AG04450 (cell line): Measurements from ENCODE around the gene RASGRF2. TPM values are rescaled to one million over a fixed set of nuclear protein-coding genes. Genes with fewer than 3 reads are reported as not detected.
"Not testable (repeated sequence)": the region's sequence is repeated elsewhere in the genome, so short reads cannot be mapped to it uniquely, and the experiment has no call there.

Experiments
- CTCF ChIA-PET: fragments of 300-600, 350-600 bp; formaldehyde crosslinking; extraction: SDS; loops from one replicate; lab custom pipeline; 2022; ENCODE audit warnings: antibody characterized with exemption, inconsistent platforms; lab: Charles Lee
- POLR2A ChIA-PET: fragments of 350-600 bp; formaldehyde crosslinking; extraction: SDS; loops from one replicate; lab custom pipeline; 2021; ENCODE audit warnings: antibody characterized with exemption, inconsistent platforms; lab: Yijun Ruan, JAX
- DNase-seq: peaks from one replicate; pipeline ENCODE4 v3.0.0-alpha.2; 2011; ENCODE audit warnings: low read depth, low spot score
- H3K27ac ChIP-seq: one replicate; pipeline ENCODE4 v1.5.1; 2012; ENCODE audit warnings: low read depth, low read length, control low read depth
- H3K27me3 ChIP-seq: one replicate; pipeline ENCODE4 v1.6.0; 2012; ENCODE audit warnings: low read length; ENCODE audit not compliant: control insufficient read depth, insufficient read depth
- H3K4me3 ChIP-seq: 2 replicates; pipeline ENCODE4 v1.5.1; 2011; ENCODE audit warnings: mild to moderate bottlenecking, low read depth, low read length, control low read depth
- H3K9me3 ChIP-seq: 2 replicates; pipeline ENCODE4 v1.5.1; 2012; ENCODE audit warnings: low read length; ENCODE audit not compliant: control insufficient read depth, insufficient read depth
- CTCF ChIP-seq: IDR thresholded peaks from 2 replicates; pipeline ENCODE4 v1.5.1; 2011; ENCODE audit warnings: low read depth, low read length, control low read depth, inconsistent platforms
- polyA plus RNA-seq: library from polyadenylated mRNA; depleted of rRNA; stranded (reverse); fragments of >200 nt; gene quantifications from 2 replicates; pipeline ENCODE4 v1.2.3, GENCODE V29; 2011

The RASGRF2 gene
- polyA plus RNA-seq, 1 experiment = 19.5 TPM

- H3K4me3 ChIP-seq, H3K9me3 ChIP-seq, CTCF ChIA-PET, H3K27ac ChIP-seq, H3K27me3 ChIP-seq, DNase-seq: not testable (repeated sequence)
- POLR2A ChIA-PET = interaction anchor here (1.0 kb wide), 1 partner anchor 20 kb away, joined by 3 read pairs; no protein-coding TSS in a partner anchor
Measured at GRCh38 chr5:81030236-81031034, 70.3 kb downstream of the RASGRF2 start.

- TF ChIP-seq CTCF = no peak
- Histone ChIP-seq H3K9me3 (no peaks in the 10 kb centered on the region), H3K4me3 (no peak overlapping the region), H3K27me3 (no peaks in the 10 kb centered on the region), H3K27ac (no peak overlapping the region)
- ChIA-PET POLR2A (no interaction called here), CTCF (no interaction called here)
- no peak for DNase-seq
Measured at GRCh38 chr5:81035522-81035921, 75.4 kb downstream of the RASGRF2 start.

GRCh38 chr5:81038495-81038894 is 78.3 kb downstream of the RASGRF2 start:
- Histone ChIP-seq H3K9me3 (no peaks in the 10 kb centered on the region), H3K4me3 (no peak overlapping the region), H3K27ac (no peak overlapping the region), H3K27me3 (no peaks in the 10 kb centered on the region)
- TF ChIP-seq CTCF = no peak
- DNase-seq = no peak
- POLR2A ChIA-PET = no interaction called here
- CTCF ChIA-PET = no interaction called here

GRCh38 chr5:81044868-81045267 is 84.7 kb downstream of the RASGRF2 start:
- Histone ChIP-seq H3K27ac (no peak overlapping the region), H3K27me3 (no peaks in the 10 kb centered on the region), H3K9me3 (no peaks in the 10 kb centered on the region), H3K4me3 (no peak overlapping the region)
- ChIA-PET CTCF (no interaction called here), POLR2A (no interaction called here)
- no peak for DNase-seq
- TF ChIP-seq CTCF = no peak

- Histone ChIP-seq H3K9me3 (no peaks in the 10 kb centered on the region), H3K27ac (no peak overlapping the region), H3K4me3 (no peak overlapping the region), H3K27me3 (no peaks in the 10 kb centered on the region)
- no peak for DNase-seq
- POLR2A ChIA-PET = no interaction called here
- CTCF ChIA-PET = no interaction called here
- no peak for TF ChIP-seq CTCF
Measured at GRCh38 chr5:81045389-81045807, 85.2 kb downstream of the RASGRF2 start.
